H9 (cell line): ENCODE results near the gene C15orf40. TPM values are rescaled to one million over a fixed set of nuclear protein-coding genes. Genes with fewer than 3 reads are reported as not detected.

ENCODE experiments used
- DNase-seq: peaks from one replicate; pipeline ENCODE4 v3.0.0-alpha.2; 2017
- H2AFZ ChIP-seq: one replicate; pipeline ENCODE4 v1.6.1; 2013; ENCODE audit warnings: mild to moderate bottlenecking, low read length, control low read depth, moderate library complexity
- H2AK5ac ChIP-seq: 2 replicates; pipeline ENCODE4 v1.6.1; 2013; ENCODE audit warnings: low read length, control low read depth, mixed read lengths; ENCODE audit not compliant: insufficient read length
- H2BK120ac ChIP-seq: one replicate; pipeline ENCODE4 v1.6.1; 2013; ENCODE audit warnings: low read depth, mild to moderate bottlenecking, low read length, control low read depth, inconsistent platforms; ENCODE audit not compliant: poor library complexity, severe bottlenecking
- H2BK12ac ChIP-seq: 2 replicates; pipeline ENCODE4 v1.6.1; 2013; ENCODE audit warnings: low read length, control low read depth, mixed read lengths, low read depth; ENCODE audit not compliant: insufficient read length
- H2BK15ac ChIP-seq: 2 replicates; pipeline ENCODE4 v1.6.1; 2013; ENCODE audit warnings: low read depth, low read length, control low read depth
- H2BK20ac ChIP-seq: one replicate; pipeline ENCODE4 v1.6.1; 2013; ENCODE audit warnings: low read depth, mild to moderate bottlenecking, low read length, control low read depth, inconsistent platforms; ENCODE audit not compliant: poor library complexity, severe bottlenecking
- H2BK5ac ChIP-seq: 2 replicates; pipeline ENCODE4 v1.6.1; 2013; ENCODE audit warnings: low read length, control low read depth, mixed read lengths; ENCODE audit not compliant: insufficient read length
- H3K14ac ChIP-seq: 2 replicates; pipeline ENCODE4 v1.6.1; 2013; ENCODE audit warnings: low read length, control low read depth; ENCODE audit not compliant: insufficient read depth
- H3K18ac ChIP-seq: 2 replicates; pipeline ENCODE4 v1.6.1; 2013; ENCODE audit warnings: low read depth, mild to moderate bottlenecking, mixed read lengths, low read length, control low read depth; ENCODE audit not compliant: insufficient read length
- H3K23ac ChIP-seq: 2 replicates; pipeline ENCODE4 v1.6.1; 2013; ENCODE audit warnings: low read length, control low read depth, mixed read lengths, low read depth; ENCODE audit not compliant: insufficient read length
- H3K23me2 ChIP-seq: 2 replicates; pipeline ENCODE4 v1.6.1; 2013; ENCODE audit warnings: low read depth, mild to moderate bottlenecking, mixed read lengths, low read length, control low read depth; ENCODE audit not compliant: insufficient read length, poor library complexity, severe bottlenecking
- H3K27ac ChIP-seq: 2 replicates; pipeline ENCODE4 v1.5.1; 2013; ENCODE audit warnings: low read length, control low read depth, mixed read lengths, low read depth; ENCODE audit not compliant: insufficient read length
- H3K27me3 ChIP-seq: 2 replicates; pipeline ENCODE4 v1.6.1; 2013; ENCODE audit warnings: low read length, control low read depth, inconsistent platforms; ENCODE audit not compliant: insufficient read depth
- H3K4ac ChIP-seq: 2 replicates; pipeline ENCODE4 v1.6.1; 2013; ENCODE audit warnings: low read depth, mild to moderate bottlenecking, control low read depth, inconsistent platforms, low read length, moderate library complexity
- H3K4me1 ChIP-seq: 2 replicates; pipeline ENCODE4 v1.6.1; 2013; ENCODE audit warnings: low read length, control low read depth, inconsistent platforms; ENCODE audit not compliant: insufficient read depth
- H3K4me2 ChIP-seq: 2 replicates; pipeline ENCODE4 v1.6.1; 2013; ENCODE audit warnings: low read length, control low read depth, mixed read lengths; ENCODE audit not compliant: insufficient read length, insufficient read depth
- H3K56ac ChIP-seq: 2 replicates; pipeline ENCODE4 v1.6.1; 2013; ENCODE audit warnings: low read depth, mild to moderate bottlenecking, mixed read lengths, low read length, control low read depth; ENCODE audit not compliant: insufficient read length
- H3K79me1 ChIP-seq: 2 replicates; pipeline ENCODE4 v1.6.1; 2013; ENCODE audit warnings: low read depth, mild to moderate bottlenecking, moderate library complexity, low read length, control low read depth, inconsistent platforms; ENCODE audit not compliant: insufficient read depth, poor library complexity, severe bottlenecking
- H3K79me2 ChIP-seq: 2 replicates; pipeline ENCODE4 v1.6.1; 2013; ENCODE audit warnings: low read length, control low read depth, inconsistent platforms; ENCODE audit not compliant: insufficient read depth
- H3K9ac ChIP-seq: 2 replicates; pipeline ENCODE4 v1.6.1; 2013; ENCODE audit warnings: low read length, control low read depth, mixed read lengths; ENCODE audit not compliant: insufficient read length; ENCODE audit errors: extremely low read depth
- H3K9me3 ChIP-seq: one replicate; pipeline ENCODE4 v1.6.1; 2013; ENCODE audit warnings: low read depth, low read length, inconsistent platforms; ENCODE audit not compliant: control insufficient read depth
- H3T11ph ChIP-seq: one replicate; pipeline ENCODE4 v1.6.1; 2013; ENCODE audit warnings: mild to moderate bottlenecking, low read length, control low read depth, inconsistent platforms
- H4K20me1 ChIP-seq: one replicate; pipeline ENCODE4 v1.6.1; 2013; ENCODE audit not compliant: control insufficient read depth, insufficient read length, insufficient read depth
- H4K5ac ChIP-seq: 2 replicates; pipeline ENCODE4 v1.6.1; 2013; ENCODE audit warnings: low read depth, mild to moderate bottlenecking, mixed read lengths, low read length, control low read depth; ENCODE audit not compliant: insufficient read length
- H4K8ac ChIP-seq: replicated peaks from 2 replicates; pipeline ENCODE4 v1.6.1; 2013; ENCODE audit warnings: low read length, control low read depth, mixed read lengths, low read depth; ENCODE audit not compliant: insufficient read length
- H4K91ac ChIP-seq: 2 replicates; pipeline ENCODE4 v1.6.1; 2013; ENCODE audit warnings: low read depth, mild to moderate bottlenecking, moderate library complexity, mixed read lengths, low read length, control low read depth; ENCODE audit not compliant: insufficient read length
- H3K27ac Mint-ChIP-seq, 3 experiments: 2 replicates in 2 of 3; 3 replicates in 1 of 3; pipeline ENCODE4 v1.8.0; 2020 to 2021; ENCODE audit warnings: mixed read lengths in 3 of 3, mild to moderate bottlenecking in 1 of 3, moderate library complexity in 1 of 3
- H3K27me3 Mint-ChIP-seq: 2 replicates; pipeline ENCODE4 v1.8.0; 2021; ENCODE audit warnings: low read depth, mild to moderate bottlenecking, moderate library complexity, mixed read lengths
- H3K36me3 Mint-ChIP-seq, 3 experiments: 2 replicates in 2 of 3; 3 replicates in 1 of 3; pipeline ENCODE4 v1.8.0; 2020 to 2021; ENCODE audit warnings: low read depth in 3 of 3, mixed read lengths in 3 of 3; ENCODE audit not compliant: insufficient read depth in 1 of 3
- H3K4me1 Mint-ChIP-seq, 2 experiments: 2 replicates each; pipeline ENCODE4 v1.8.0; 2020; ENCODE audit warnings: mixed read lengths in 2 of 2
- H3K4me3 Mint-ChIP-seq, 2 experiments: 2 replicates in 1 of 2; 3 replicates in 1 of 2; pipeline ENCODE4 v1.8.0; 2020 to 2021; ENCODE audit warnings: mild to moderate bottlenecking in 2 of 2, mixed read lengths in 2 of 2, moderate library complexity in 1 of 2
- H3K9me3 Mint-ChIP-seq, 2 experiments: 2 replicates in 1 of 2; 3 replicates in 1 of 2; pipeline ENCODE4 v1.8.0; 2020; ENCODE audit warnings: mild to moderate bottlenecking in 2 of 2, mixed read lengths in 2 of 2, moderate library complexity in 1 of 2
- CTCF ChIP-seq: fragments of 200-600 bp; sonication (generic); conservative IDR thresholded peaks from 3 replicates; pipeline ENCODE4 v1.8.0; 2021; ENCODE audit warnings: antibody characterized with exemption, mild to moderate bottlenecking
- WGBS: extraction: QIAGEN DNeasy Blood & Tissue Kit; methylation state at CpG from one replicate; pipeline ENCODE4 v1.1.7; 2013; ENCODE audit warnings: missing lambda C conversion rate, low lambda C conversion rate, mixed read lengths; ENCODE audit not compliant: insufficient read length; ENCODE audit errors: extremely low coverage; 5-methylcytosine and 5-hydroxymethylcytosine counted together
- total RNA-seq: library from RNA; stranded (reverse); gene quantifications from 2 replicates; pipeline ENCODE4 v1.2.1, GENCODE V29; 2021

Gene C15orf40
- total RNA-seq, 1 experiment from 2014 or later: 11.5 TPM

DNA sequence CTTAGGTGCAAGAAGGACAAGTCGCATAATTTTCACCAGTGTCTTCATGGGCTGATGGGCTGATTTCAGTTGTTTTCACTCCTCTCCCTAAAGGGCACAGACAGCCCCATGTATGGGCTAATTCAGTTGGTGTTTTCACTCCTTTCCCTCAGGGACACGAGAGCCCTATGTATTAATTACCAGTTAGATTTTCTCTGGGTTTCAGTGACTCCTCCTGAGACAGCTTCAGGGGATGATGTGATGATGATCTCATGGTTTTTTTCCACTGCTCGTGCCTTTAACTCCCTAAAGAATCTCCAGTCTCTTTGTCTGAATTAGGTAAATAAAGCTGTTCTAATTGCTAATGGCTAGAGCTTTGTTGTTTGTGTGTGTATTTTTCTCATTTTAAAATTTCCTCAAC, 15.5 kb downstream of the C15orf40 start:
- no peaks in the 10 kb centered on the region for H3K23me2 ChIP-seq
- no peak overlapping the region for H4K5ac ChIP-seq
- DNase-seq: no peak
- no peak overlapping the region for H2BK120ac ChIP-seq
- H3K4ac ChIP-seq: no peak overlapping the region
- H3K27me3 ChIP-seq: no peaks in the 10 kb centered on the region
- no peaks in the 10 kb centered on the region for H3K4me1 ChIP-seq
- no peak overlapping the region for H3K56ac ChIP-seq
- no peak overlapping the region for H3K23ac ChIP-seq
- H3K9ac ChIP-seq: no peak overlapping the region
- WGBS: no CpG with 5 or more reads among the region's 3 CpGs
- Mint-ChIP-seq H3K36me3 (peaks cover 6 to 10% (median 7%) of the 10 kb centered on the region in 3 experiments; a peak in 6 of 7 replicates), H3K4me3 (no peak overlapping the region), H3K4me1 (peaks cover 3 to 4% of the 10 kb centered on the region in 2 experiments; a peak in 2 of 4 replicates), H3K9me3 (peaks cover 0 to 5% of the 10 kb centered on the region in 2 experiments; a peak in 2 of 5 replicates), H3K27me3 (peaks cover 2% of the 10 kb centered on the region; the same call in 1 of the 2 replicates), H3K27ac (no peak overlapping the region; a peak in 1 of 7 replicates)
- H3K79me2 ChIP-seq: no peaks in the 10 kb centered on the region
- no peaks in the 10 kb centered on the region for H4K20me1 ChIP-seq
- H2AFZ ChIP-seq: no peak overlapping the region
- TF ChIP-seq CTCF: no peak
- no peak overlapping the region for H3K27ac ChIP-seq
- H3K79me1 ChIP-seq: no peaks in the 10 kb centered on the region
- no peak overlapping the region for H2BK20ac ChIP-seq
- no peak overlapping the region for H3K4me2 ChIP-seq
- H3T11ph ChIP-seq: no peak overlapping the region
- no peak overlapping the region for H2BK12ac ChIP-seq
- no peak overlapping the region for H2AK5ac ChIP-seq
- H3K14ac ChIP-seq: no peak overlapping the region
- H3K18ac ChIP-seq: no peak overlapping the region
- H4K8ac ChIP-seq: no peak overlapping the region
- H2BK15ac ChIP-seq: no peak overlapping the region
- no peak overlapping the region for H4K91ac ChIP-seq
- H3K9me3 ChIP-seq: no peaks in the 10 kb centered on the region
- no peak overlapping the region for H2BK5ac ChIP-seq
